ENCODE data around the gene ZNF460.
"Not testable (repeated sequence)": the region's sequence is repeated elsewhere in the genome, so short reads cannot be mapped to it uniquely, and the experiment has no call there.

ZNF460 gene

DNA sequence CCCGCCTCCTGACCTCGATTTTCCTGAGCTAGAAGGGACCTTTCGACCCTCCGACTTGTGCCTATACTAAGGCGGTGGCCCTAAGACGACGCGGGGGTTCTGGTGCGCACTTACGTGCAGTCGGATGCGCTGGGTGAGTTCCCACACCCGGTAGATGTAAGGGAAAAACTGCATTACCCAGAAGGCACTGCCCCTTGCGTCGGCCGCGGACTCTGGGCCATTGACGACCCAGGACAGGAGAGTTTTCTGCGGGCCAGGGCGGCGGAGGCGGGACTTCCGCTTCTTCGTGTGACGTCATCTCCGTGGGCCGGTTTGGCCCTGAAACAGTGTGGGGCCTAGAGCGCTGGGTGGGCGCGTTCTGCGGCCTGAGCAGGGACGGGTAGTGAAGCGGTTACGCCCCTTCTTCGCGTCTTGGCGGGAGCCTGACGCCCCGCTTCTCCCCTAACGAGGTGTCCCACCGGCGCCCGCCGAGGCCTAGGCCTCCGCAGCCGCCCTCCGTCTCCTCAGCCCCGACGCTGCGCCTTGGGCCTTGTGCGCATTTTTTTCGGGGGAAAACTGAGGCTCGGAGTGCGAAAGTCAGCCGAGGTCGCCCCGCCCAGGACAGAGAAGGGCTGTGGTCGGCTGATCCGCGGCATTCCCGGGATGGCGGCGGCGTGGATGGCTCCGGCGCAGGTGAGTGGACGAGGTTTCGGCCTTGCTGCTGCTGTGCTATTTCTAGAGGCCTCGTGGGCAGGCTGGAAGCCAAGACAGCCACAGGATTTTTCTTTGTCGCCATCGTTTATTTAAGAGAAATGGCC is at the start of gene ZNF460:
Gene ZNF460, plus strand, starts transcription at position 321 of the 797 bp plus-strand sequence. Its CDS starts 322 bp downstream, at position 643.
- DNase-seq, result peak; percentile 85

DNA sequence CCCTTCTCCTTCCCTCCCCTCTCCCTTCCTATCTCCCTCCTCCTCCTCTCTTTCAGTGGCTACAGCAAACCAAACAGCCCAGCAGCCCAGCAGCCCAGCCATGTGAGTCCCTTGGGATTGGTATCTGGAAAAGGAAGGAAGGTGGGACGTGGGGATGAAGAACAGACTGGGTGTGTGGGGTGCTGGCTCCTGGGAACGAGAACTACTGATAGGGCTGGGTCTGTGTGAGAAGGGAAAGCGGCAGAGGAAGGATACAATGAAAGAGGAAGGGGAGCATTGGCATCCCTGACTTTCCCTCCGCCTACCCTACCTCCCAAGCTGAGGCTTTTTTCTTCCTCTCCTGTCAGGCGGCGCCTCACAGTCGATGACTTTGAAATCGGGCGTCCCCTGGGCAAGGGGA is 48.6 kb upstream of the ZNF460 start:
- no peak for DNase-seq

DNA sequence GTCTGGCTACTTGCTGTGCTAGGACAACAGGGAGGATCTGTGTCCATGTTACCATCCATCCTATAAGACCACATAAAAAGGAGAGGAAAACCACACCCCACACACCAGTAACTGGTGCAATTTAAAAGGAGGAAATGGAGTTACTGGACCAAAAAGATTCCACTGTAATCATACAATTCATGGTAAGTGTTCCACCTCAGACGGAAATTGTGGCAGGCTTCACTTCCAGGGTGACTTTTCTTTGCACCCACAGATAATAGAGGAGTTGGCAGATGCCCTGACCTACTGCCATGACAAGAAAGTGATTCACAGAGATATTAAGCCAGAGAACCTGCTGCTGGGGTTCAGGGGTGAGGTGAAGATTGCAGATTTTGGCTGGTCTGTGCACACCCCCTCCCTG is 47.1 kb upstream of the ZNF460 start:
- DNase-seq, result no peak

DNA sequence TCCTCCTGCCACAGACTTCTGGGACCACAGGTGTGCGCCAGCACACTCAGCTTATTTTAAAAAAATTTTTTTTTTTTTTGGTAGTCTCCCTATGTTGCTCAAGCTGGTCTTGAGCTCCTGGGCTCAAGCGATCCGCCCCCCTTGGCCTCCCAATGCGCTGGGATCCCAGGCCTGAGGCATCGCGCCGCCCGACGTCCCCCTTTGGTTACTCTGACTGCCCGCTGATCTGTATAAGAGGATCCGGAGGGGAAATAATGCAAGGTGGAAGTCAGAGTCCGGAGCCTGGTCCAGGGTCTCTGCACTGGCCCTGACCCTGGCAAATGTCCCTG is 40.3 kb upstream of the ZNF460 start:
- no peak for DNase-seq

DNA sequence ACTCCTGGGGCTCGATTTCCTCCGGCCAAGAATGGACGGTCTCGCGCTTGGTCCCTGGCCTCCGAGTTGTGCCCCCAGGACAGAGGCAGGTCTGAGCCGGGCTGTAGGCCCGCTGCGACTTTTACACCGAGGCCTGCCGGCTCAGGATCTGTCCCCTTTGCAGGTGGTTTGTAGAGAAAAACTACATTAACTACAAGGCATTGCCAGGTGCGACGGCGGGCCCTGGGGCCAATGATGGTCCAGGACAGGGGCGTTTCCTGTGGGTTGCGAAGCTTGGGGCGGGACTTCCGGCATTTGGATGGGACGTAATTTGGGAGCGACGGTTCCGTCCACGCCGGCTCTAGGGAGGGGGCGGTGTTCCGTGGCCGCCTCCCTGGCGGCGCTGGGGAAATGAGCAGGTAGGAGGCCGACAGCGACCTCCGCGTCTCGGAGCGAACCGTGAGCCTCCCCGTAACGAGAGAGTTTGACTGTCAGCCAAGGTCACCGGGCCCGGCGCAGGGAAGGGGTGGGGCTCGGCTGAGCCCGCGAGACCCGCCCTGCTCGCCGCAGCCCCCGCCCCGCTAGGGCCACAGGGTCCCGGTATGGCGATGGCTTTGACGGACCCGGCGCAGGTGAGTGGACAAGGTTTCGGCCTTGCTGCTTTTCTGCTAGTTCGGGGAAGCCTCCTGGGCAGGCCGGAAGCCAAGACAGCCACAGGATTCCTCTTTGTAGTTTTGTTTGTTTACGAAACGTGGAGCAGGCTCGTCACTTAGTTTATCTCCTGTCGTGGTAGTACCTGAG is 39.8 kb upstream of the ZNF460 start, which contains the start of gene ZNF805:
Gene ZNF805, plus strand, starts transcription at position 322 of the 780 bp plus-strand sequence. Its CDS starts 260 bp downstream, at position 582.
- DNase-seq, result peak; percentile 63

DNA sequence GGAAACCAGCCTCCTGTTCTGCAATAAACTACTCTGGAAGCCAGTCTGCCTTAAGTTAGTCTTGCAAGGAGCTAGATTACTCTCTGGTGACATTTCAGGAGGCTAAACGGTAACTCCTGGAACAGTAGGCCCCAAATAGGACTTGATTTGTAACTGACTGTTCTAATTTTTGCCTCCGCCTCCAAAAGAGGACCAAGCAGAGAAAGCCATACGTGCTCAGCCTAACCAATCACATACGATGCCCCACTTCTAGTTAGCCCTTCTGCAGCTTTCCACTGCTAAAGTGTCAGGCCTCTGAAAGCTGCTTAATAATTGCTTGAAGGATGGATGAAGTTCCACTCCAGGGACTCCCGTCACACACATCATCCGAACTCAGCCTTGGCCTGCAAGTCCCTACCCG is 39.1 kb upstream of the ZNF460 start:
- DNase-seq, result no peak

DNA sequence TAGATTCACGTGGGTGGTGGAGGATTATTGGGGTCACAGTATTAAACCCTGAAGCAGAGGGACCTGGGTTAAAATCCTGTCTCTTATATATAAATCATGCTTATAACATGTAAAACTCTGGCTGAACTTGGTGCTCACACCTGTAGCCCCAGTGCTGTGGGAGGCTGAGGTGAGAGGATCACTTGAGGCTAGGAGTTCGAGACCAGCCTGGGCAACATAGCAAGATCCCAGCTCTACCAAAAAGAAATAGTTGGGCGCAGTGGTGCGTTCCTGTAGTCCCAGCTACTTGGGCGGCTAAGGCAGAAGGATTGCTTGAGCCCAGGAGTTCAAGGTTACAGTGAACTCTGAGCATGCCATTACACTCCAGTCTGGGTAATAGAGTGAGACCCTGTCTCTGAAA is 37.5 kb upstream of the ZNF460 start:
- DNase-seq, result no peak

DNA sequence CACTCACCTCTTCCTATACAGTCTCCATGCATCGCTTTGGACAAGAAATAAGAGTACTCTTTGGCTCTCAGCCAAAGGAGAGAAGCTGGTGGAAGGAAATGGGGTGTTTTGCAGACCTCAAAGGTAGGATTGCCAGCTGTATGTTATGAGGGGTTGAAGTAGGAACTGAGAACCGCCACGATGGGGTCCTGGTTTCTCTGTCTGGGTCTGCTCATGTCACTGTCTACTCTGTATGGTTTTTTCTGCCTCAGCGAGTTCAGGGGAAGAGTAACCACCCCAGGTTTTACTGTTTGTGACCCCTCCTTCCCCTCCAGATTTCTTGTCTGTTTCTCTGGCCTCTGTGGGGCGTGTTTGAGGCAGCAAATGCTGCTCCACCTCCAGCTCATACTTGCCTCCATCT is 35.8 kb upstream of the ZNF460 start:
- no peak for DNase-seq

DNA sequence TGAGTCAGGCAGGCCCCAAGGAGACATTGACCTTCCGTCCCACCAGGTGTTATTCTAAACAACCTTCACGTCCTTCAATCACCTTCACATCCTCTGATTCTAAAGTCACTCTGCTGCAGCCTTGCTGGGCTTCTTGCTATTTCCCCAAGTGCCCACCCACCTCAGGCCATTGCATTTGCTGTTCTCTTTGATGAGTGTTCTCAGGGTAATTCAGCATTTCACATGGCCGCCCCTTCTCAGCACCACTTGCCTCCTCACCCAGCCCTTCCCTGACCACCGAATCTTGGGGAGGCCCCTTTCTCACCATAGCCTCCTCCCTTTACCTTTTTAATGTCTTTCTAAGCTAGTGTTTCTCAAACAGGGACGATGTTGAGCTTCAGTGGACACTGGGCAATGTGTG is 35.2 kb upstream of the ZNF460 start:
- no peak for DNase-seq

DNA sequence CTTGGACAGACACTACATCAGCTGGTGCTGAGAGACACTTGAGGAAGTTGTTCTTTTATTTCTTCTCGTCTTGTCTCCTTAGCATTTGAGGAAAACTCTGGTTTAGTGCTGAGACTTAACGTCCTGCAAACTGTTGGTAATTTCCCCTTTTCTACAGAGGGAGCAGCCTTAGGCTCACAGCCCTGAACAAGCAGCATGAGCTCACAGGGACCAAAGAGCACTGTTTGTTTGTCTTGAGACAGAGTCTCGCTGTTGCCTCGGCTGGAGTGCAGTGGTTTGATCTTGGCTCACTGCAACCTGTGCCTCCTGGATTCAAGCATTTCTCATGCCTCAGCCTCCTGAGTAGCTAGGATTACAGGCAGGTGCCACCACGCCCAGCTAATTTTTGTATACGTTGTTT is 34.3 kb upstream of the ZNF460 start:
- DNase-seq, result no peak

DNA sequence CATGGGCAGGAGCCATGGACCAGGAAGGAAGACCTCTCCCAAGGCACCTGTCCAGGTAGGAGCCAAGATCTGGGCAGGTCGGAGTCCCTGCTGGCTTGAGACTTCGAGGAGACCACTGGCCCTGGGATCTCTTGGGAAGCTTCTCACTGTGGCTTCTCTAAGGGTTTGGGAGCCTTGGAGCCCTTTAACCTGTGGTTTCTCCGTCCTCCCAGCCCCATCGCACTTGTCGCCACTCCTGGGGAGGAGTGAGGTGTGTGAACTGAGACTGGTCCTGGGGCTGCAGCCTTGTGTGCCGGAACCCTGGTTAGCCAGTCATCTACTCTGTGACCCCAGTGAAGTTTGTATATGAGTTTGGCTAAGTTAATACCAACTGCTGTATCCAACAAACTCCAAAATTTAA is 31.6 kb upstream of the ZNF460 start:
- DNase-seq, result no peak

DNA sequence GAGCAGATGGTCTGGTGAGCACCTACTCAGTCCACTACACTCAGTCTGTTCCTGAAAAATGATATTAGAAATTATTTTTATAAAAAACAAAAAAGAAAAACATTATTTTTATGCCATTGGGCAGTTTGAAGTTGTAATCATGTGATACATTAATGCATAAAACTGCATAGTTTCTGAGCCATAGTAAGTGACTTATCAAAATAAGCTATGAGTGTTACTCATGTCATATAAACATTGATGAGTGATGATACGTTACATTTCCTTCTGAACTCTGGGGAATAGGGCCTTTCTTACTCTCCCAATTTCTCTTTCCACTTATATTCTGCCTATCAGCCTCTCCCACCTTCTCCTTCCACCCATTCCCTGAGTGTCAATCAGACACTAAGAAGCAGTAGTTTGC is 31.0 kb upstream of the ZNF460 start:
- DNase-seq, result no peak

DNA sequence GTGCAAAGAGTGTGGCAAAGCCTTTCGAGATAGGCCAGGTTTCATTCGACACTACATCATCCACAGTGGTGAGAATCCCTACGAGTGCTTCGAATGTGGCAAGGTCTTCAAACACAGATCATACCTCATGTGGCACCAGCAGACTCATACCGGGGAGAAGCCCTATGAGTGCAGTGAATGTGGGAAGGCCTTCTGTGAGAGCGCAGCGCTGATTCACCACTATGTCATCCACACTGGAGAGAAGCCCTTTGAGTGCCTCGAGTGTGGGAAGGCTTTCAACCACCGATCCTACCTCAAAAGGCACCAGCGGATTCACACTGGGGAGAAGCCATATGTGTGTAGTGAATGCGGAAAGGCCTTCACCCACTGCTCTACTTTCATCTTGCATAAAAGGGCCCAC is 26.5 kb upstream of the ZNF460 start:
- not testable (repeated sequence) for DNase-seq

DNA sequence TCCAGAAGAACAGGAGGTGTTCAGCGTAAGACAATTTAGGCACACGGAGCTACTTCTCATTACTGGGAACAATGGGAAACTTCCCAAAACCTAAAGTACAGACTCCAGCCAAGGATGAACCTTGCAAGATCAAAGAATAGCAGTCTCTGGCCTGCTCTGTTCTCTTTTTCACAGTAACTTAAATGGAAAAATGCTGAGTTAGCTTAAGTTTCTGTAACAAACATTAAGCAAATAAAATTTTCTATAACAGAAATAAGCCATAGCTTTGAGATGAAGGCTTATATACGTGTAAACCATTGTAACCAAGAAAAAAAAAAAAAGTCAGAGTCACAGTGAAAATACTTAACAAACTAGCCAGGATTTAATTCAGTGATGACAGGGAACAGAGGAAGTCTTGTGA is 18.2 kb upstream of the ZNF460 start:
- DNase-seq, result no peak

DNA sequence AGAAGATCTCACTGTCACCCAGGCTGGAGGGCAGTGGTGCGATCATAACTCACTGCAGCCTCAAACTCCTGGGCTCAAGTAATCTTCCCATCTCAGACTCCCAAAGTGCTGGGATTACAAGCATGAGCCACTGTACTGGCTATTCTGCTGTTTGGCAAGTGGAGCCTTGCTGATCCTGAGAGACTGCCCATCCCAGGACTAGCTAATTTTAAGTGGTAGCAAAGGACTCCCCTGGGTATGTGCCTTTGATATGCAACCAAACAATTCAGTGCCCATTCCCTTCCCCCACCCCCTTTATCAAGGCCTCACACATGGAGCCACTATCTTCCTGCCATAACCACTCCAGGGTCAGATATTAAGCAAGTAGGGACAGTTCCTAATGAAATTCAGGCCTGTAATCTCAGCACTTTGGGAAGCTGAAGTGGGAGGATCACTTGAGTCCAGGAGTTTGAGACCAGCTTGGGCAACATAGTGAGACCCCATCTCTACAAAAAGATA is 17.0 kb upstream of the ZNF460 start:
- no peak for DNase-seq

DNA sequence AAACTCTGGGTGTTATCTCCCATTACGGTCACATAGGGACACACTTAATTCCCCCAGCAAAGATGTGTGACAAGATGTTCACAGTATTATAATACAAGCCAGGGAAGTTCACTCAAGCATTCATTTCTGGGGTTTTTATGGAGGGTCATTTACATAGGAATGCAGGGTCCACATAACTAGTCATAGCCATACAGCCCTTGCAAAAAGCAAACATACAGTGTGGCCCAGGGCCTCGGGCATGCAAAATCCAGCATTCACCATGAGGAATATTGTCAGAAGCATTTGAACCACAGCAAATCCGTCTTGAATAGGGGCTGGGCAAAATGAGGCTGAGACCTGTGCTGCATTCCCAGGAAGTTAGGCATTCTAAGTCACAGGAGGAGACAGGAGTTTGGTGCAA is 13.0 kb upstream of the ZNF460 start:
- no peak for DNase-seq

DNA sequence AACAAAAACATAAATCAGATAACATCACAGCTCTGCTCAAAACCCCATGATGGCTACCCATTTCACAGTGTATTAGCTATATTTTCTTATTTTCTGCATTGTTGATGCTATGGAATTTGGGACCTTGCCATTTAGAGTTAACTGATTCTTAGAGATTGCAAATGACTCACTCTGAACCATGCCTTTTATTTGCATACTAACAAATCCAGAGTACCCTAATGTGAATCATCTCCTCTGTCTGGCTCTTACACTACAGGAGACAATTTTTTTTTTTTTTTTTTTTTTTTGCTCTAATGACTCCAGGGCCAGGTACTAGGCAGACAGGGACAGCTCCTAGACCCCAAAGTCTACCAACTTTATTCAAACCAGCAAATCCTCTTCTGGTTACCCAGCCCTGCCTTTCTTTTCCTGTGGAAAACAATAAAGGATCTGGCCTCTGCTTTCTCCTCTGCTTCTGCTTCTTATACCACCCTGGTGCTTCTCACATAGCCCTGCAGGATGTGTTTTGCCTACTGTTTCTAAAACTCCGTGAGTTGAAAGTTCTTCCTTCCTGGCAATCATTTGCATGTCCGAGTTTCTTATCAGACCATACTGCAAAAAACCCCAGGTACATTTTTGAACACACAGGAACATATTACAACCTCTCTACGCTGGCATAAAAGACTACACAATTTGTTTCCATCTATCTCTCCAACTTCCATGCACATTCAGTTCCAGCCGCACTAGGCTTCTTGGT is 10.6 kb upstream of the ZNF460 start:
- DNase-seq, result no peak

DNA sequence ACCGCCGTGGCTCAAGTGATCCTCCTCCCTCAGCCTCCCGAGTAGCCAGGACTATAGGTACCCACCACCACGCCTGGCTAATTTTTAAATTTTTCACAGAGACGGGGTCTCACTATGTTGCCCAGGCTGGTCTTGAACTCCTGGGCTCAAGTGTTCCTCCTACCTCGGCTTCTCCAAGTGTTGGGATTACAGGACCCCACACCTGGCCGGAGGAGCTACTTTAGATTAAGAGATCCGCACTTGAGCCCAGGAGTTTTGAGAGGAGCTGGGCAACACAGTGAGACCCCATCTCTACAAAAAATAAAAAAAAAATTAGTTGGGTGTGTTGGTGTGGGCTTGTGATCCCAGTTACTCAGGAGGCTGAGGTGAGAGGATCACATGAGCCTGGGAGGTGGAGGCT is 9.0 kb upstream of the ZNF460 start:
- DNase-seq, result no peak

DNA sequence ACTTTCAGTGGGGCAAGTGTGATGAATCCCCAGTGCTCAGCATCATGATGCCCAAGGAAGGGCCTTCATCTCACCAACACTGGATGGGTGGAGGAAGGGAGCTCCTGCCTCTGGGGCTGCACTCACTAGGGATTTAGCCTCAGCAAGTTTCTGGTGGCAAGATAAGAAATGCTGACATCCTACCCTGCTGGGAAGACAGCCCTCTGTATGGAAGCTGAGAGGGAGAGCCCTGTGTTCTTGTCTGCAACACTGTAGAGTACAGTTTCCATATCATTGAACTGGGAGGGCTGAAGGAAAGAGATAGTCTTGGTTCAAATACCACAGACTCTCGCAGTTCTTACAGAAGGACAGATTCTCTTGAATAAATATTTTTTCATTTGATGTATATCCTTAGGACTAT is 7.3 kb upstream of the ZNF460 start:
- no peak for DNase-seq

DNA sequence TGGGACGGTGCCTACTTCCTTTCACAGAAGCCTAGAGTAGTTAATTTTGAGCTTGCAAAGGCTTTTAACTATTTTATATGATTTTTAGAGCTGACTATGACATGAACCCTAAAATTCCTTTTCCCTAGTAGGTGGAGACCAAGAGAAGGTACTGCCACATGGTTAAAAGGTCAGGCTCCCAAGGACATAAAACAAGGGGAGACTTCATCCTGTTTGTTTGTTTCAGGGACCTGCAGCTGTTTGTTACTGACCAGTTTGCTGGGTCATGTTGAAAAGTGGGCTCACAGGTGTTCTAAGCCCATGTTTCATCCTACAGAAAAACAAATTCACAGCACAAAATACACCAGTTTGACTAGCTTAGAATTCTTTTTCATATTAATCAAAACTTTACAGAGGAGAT is 3.9 kb upstream of the ZNF460 start:
- DNase-seq, result no peak

DNA sequence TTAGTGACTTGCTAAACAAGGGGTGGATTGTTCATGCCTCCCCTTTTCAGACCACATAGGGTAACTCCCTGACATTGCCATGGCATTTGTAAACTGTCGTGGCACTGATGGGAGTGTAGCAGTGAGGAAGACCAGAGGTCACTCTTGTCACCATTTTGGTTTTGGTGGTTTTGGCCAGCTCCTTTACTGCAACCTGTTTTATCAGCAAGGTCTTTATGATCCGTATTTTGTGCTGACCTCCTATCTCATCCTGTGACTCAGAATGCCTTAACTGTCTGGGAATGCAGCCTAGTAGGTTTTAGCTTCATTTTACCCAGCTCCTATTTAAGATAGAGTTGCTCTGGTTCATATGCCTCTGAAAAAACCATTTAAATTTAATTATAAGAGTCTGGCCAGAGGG is 1.8 kb upstream of the ZNF460 start:
- DNase-seq, result not testable (repeated sequence)

DNA sequence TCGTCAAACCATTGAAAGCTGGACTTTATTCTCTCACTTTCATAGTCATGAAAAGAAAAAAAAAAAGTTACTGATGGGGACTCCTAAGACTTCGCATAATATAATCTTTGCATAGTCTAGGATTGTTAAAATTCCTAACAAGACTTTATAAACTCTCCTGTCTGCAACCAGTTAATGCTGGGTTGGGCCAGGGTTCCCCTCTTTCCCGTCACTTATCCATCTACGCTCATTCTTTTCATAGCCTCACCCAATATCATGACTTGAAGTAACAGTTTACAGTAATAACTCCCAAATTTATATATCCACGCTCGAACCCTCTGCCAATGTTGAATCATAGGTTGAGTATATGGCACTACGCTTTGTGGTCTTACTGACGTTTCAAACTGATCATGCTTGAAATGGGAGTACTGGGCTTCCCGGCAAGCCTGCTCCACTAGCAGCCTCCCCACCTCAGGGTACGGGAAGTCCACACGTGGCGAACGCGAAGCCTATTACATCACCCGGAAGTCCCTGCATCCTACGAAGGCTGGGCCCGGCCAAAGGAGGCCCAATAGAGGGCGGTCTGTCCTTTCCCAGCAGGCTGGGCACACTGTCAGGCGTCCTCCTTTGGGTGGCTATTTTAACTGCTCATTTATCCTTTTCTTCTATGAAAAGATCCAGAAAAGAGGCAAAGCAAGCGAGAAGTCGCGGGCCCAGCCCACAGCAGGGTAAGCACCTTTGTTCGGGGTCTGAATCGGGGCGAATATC is 694 bp upstream of the ZNF460 start:
- DNase-seq, result no peak

DNA sequence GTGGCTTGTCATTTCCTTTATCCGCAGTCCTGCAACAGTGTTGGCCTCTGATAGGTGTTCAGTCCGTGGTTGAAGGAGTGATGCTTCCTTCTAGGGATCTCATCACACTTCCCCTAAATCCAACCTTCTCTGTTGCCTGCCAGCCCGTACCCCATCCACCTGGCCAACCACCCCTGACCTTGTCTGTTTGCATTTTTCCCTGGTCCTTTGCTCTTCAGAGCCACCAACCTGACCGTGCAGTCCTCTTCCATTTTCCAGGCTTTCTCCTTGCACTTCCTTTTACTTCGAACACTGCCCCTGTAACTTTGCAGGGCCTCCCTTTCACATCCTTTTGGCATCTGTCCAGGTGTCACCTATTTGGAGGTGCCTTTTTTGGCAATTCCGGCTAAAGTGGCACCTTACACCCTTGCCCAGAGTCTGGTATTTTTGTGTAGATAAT is 696 bp downstream of the ZNF460 start:
- DNase-seq, result no peak

All from cortex of kidney (tissue), 1 donor.